Endothelial cell of umbilical vein (primary cell): ENCODE measurements around the gene SPDYE3. TPM values are rescaled to one million over a fixed set of nuclear protein-coding genes. Genes with fewer than 3 reads are reported as not detected.
"Not testable (repeated sequence)": the region's sequence is repeated elsewhere in the genome, so short reads cannot be mapped to it uniquely, and the experiment has no call there.

Experiments used
- BruUV-seq: library from RNA; stranded (reverse); fragments of 400-500 nt; replicated peaks from 2 replicates; lab custom pipeline; 2021; lab: Mats Ljungman, UMichigan
- CTCF ChIA-PET: fragments of 300-600, 350-600 bp; sonication (Branson Sonifier 250); formaldehyde crosslinking; loops from one replicate; lab custom pipeline; 2021; ENCODE audit warnings: antibody characterized with exemption, inconsistent platforms; lab: Charles Lee
- POLR2A ChIA-PET: fragments of 300-600, 350-600 bp; sonication (Branson Sonifier 250); formaldehyde crosslinking; loops from one replicate; lab custom pipeline; 2021; ENCODE audit warnings: antibody characterized with exemption, inconsistent platforms; lab: Charles Lee
- DNase-seq: peaks from one replicate; pipeline ENCODE4 v3.0.0-alpha.2; 2011; ENCODE audit warnings: low read depth, low spot score
- FAIRE-seq: peaks from 2 replicates; lab custom pipeline; 2011; peaks lifted over from hg19 to GRCh38; lab: Jason Lieb, UNC
- H2AFZ ChIP-seq: 2 replicates; pipeline ENCODE4 v1.6.0; 2012; ENCODE audit warnings: low read depth, low read length, control low read depth, inconsistent platforms
- H3K27ac ChIP-seq: 2 replicates; pipeline ENCODE4 v1.5.1; 2011; ENCODE audit warnings: low read depth, mild to moderate bottlenecking, control low read depth, low read length, moderate library complexity; ENCODE audit not compliant: insufficient read depth
- H3K27me3 ChIP-seq, 2 experiments: 2 replicates each; pipeline versions ENCODE4 v1.6.0 to v1.6.1; 2011; ENCODE audit warnings: low read length in 2 of 2, mixed read lengths in 1 of 2; ENCODE audit not compliant: control insufficient read depth in 2 of 2, insufficient read depth in 2 of 2
- H3K36me3 ChIP-seq, 2 experiments: 2 replicates in 1 of 2; 3 replicates in 1 of 2; pipeline ENCODE4 v1.5.1; 2011; ENCODE audit warnings: low read length in 2 of 2, mild to moderate bottlenecking in 1 of 2, moderate library complexity in 1 of 2; ENCODE audit not compliant: control insufficient read depth in 2 of 2, insufficient read depth in 2 of 2; ENCODE audit errors: extremely low read depth in 1 of 2
- H3K4me1 ChIP-seq: 3 replicates; pipeline ENCODE4 v1.5.1; 2011; ENCODE audit warnings: mild to moderate bottlenecking, low read length; ENCODE audit not compliant: control insufficient read depth, insufficient read depth; ENCODE audit errors: extremely low read depth
- H3K4me2 ChIP-seq: 2 replicates; pipeline ENCODE4 v1.6.1; 2011; ENCODE audit warnings: low read length, control low read depth, mixed read lengths; ENCODE audit not compliant: insufficient read depth
- H3K4me3 ChIP-seq, 3 experiments: fragments of 200-600 bp in 1 of 3; sonication (generic), shearing (Covaris generic) in 1 of 3; replicated peaks in 1 of 3; 2 replicates each; pipeline ENCODE4 v1.5.1; 2011 to 2016; ENCODE audit warnings: control low read depth in 3 of 3, low read length in 3 of 3, mild to moderate bottlenecking in 2 of 3, inconsistent platforms in 1 of 3, low read depth in 1 of 3, moderate library complexity in 1 of 3; ENCODE audit not compliant: insufficient read depth in 1 of 3
- H3K79me2 ChIP-seq: 2 replicates; pipeline ENCODE4 v1.6.0; 2012; ENCODE audit warnings: low read length, inconsistent platforms; ENCODE audit not compliant: control insufficient read depth, insufficient read depth
- H3K9ac ChIP-seq: replicated peaks from 2 replicates; pipeline ENCODE3; 2011; ENCODE audit warnings: low read length, control low read depth; ENCODE audit not compliant: insufficient read depth; ENCODE audit errors: extremely low read depth
- H3K9me1 ChIP-seq: replicated peaks from 3 replicates; pipeline ENCODE4 v1.6.0; 2011; ENCODE audit warnings: mild to moderate bottlenecking, low read length; ENCODE audit not compliant: control insufficient read depth, insufficient read depth; ENCODE audit errors: extremely low read depth
- H3K9me3 ChIP-seq: replicated peaks from 2 replicates; pipeline ENCODE4 v1.5.1; 2012; ENCODE audit warnings: low read length, inconsistent platforms; ENCODE audit not compliant: control insufficient read depth, insufficient read depth
- H4K20me1 ChIP-seq: replicated peaks from 2 replicates; pipeline ENCODE3; 2011; ENCODE audit warnings: mild to moderate bottlenecking, low read length; ENCODE audit not compliant: control insufficient read depth, insufficient read depth; ENCODE audit errors: extremely low read depth
- CTCF ChIP-seq, 2 donors: IDR thresholded peaks; 1 replicate in 1 of 2; 2 replicates in 1 of 2; pipeline ENCODE4 v1.5.1; 2011; ENCODE audit warnings: low read length in 2 of 2, mild to moderate bottlenecking in 2 of 2, moderate library complexity in 2 of 2, control low read depth in 1 of 2, inconsistent platforms in 1 of 2, low read depth in 1 of 2; ENCODE audit not compliant: insufficient read depth in 1 of 2; ENCODE audit errors: extremely low read depth in 1 of 2
- FOS ChIP-seq: IDR thresholded peaks from 2 replicates; pipeline ENCODE4 v1.6.1; 2011; ENCODE audit warnings: mild to moderate bottlenecking, low read length, moderate library complexity, borderline replicate concordance; ENCODE audit not compliant: insufficient read depth
- GATA2 ChIP-seq: IDR thresholded peaks from 2 replicates; pipeline ENCODE4 v1.7.0; 2011; ENCODE audit warnings: low read depth, mild to moderate bottlenecking, moderate library complexity, mixed read lengths, low read length; ENCODE audit not compliant: insufficient read length, insufficient read depth
- JUN ChIP-seq: IDR thresholded peaks from 2 replicates; pipeline ENCODE4 v1.6.1; 2011; ENCODE audit warnings: borderline replicate concordance, low read depth; ENCODE audit not compliant: insufficient read length, insufficient read depth
- MAX ChIP-seq: IDR thresholded peaks from 2 replicates; pipeline ENCODE4 v1.6.1; 2011; ENCODE audit not compliant: insufficient read depth, insufficient read length
- POLR2AphosphoS5 ChIP-seq: IDR thresholded peaks from 2 replicates; pipeline ENCODE4 v1.6.1; 2012; ENCODE audit warnings: low read depth, mild to moderate bottlenecking, control low read depth, low read length, moderate library complexity; ENCODE audit not compliant: insufficient read depth
- dilution Hi-C: fragments of 300-500 bp; cut with MboI; formaldehyde crosslinking; loops from one replicate; pipeline ENCODE4 v1.15.0; 2019; ENCODE audit warnings: low sequenced_read_pairs; ENCODE audit not compliant: extremely low pct_ligation_motif_present
- intact Hi-C: fragments of 100-400 bp; cut with micrococcal nuclease; formaldehyde crosslinking; loops from one replicate; pipeline ENCODE4 v1.10.0; 2022
- polyA plus RNA-seq, 4 experiments: library from polyadenylated mRNA; depleted of rRNA in 3 of 4; stranded (reverse) in 3 of 4; unstranded in 1 of 4; fragments of >200 nt; gene quantifications; 2 replicates each; pipeline versions ENCODE4 v1.2.1 to v1.2.3, GENCODE V29; 2011 to 2012; ENCODE audit warnings: missing spikeins in 1 of 4
- total RNA-seq: library from RNA; stranded (reverse); gene quantifications from 2 replicates; pipeline ENCODE4 v1.2.3, GENCODE V29; 2021

SPDYE3 gene
- total and polyA plus RNA-seq, 2 donors (not counting 3 experiments of a cell fraction or from before 2014, with no cell fraction given): not detected

- Histone ChIP-seq H3K36me3 (peaks cover 18 to 23% of the 10 kb centered on the region in 2 experiments), H3K79me2 (peaks cover 15% of the 10 kb centered on the region), H3K27ac (peak overlapping the region; percentile 12)
- DNase-seq (peak; percentile 64), FAIRE-seq (peak; percentile 94)
- H2AFZ ChIP-seq, H3K4me1 ChIP-seq, POLR2A ChIA-PET, H3K27me3 ChIP-seq, dilution Hi-C loops, H3K9me3 ChIP-seq, H3K4me3 ChIP-seq, H4K20me1 ChIP-seq, H3K9ac ChIP-seq, H3K4me2 ChIP-seq, H3K9me1 ChIP-seq: not testable (repeated sequence)
- TSS peak; percentile 97 for BruUV-seq
- CTCF ChIA-PET: interaction anchor here (0.6 to 1.8 kb wide), 5 partner anchors 63 to 212 kb away, joined by 3 to 8 read pairs (median 4); no protein-coding TSS in a partner anchor
- intact Hi-C loops: loop anchor here (2.0 to 10.0 kb wide), 2 partner anchors 70 to 126 kb away; partner anchors contain the start of gene PVRIG
- peak; percentile 81 for TF ChIP-seq JUN
- peak; percentile 61 for TF ChIP-seq MAX
- TF ChIP-seq POLR2AphosphoS5: peak; percentile 18
- peak; percentile 49 to 51 for TF ChIP-seq CTCF (IDR thresholded peaks at IDR 0.05; ENCODE audit: extremely low read depth in 1 of 2, insufficient read depth in 1 of 2, low read depth in 1 of 2, low read length in 2 of 2)
- peak; percentile 39 for TF ChIP-seq GATA2
- peak; percentile 72 for TF ChIP-seq FOS
Observed at GRCh38 chr7:100344560-100345287, 37.2 kb downstream of the SPDYE3 start.
